DND-41 (cell line): Measurements from ENCODE around the gene DDRGK1.
A peak's percentile ranks its signal among the peaks of the same experiment; 100 is the strongest.

ENCODE experiments used
- ATAC-seq: fragments of 200-7000 bp; cut with Tn5 transposase; 3 replicates; pipeline ENCODE4 v1.9.1; 2021; ENCODE audit warnings: low read depth; ENCODE audit not compliant: insufficient read depth
- DNase-seq: peaks from one replicate; pipeline ENCODE4 v3.0.0-alpha.2; 2020
- H2AFZ ChIP-seq: 2 replicates; pipeline ENCODE4 v1.6.0; 2012; ENCODE audit warnings: low read depth, low read length
- H3K27ac ChIP-seq: 2 replicates; pipeline ENCODE4 v1.5.1; 2012; ENCODE audit warnings: low read length, inconsistent platforms
- H3K27me3 ChIP-seq: fragments of 200-600 bp; sonication (generic); 2 replicates; pipeline ENCODE4 v1.6.0; 2012; ENCODE audit warnings: low read length, mild to moderate bottlenecking, inconsistent platforms; ENCODE audit not compliant: insufficient read depth, poor library complexity
- H3K36me3 ChIP-seq: 2 replicates; pipeline ENCODE4 v1.5.1; 2012; ENCODE audit warnings: low read length, inconsistent platforms; ENCODE audit not compliant: insufficient read depth
- H3K4me1 ChIP-seq: 2 replicates; pipeline ENCODE4 v1.5.1; 2012; ENCODE audit warnings: mild to moderate bottlenecking, low read length; ENCODE audit not compliant: insufficient read depth
- H3K4me2 ChIP-seq: 2 replicates; pipeline ENCODE4 v1.6.0; 2012; ENCODE audit warnings: mild to moderate bottlenecking, moderate library complexity, low read length, inconsistent platforms; ENCODE audit not compliant: insufficient read depth
- H3K4me3 ChIP-seq, 2 experiments: fragments of 200-600 bp in 1 of 2; shearing (Covaris generic) in 1 of 2; 2 replicates each; pipeline ENCODE4 v1.5.1; 2012 to 2016; ENCODE audit warnings: inconsistent platforms in 2 of 2, low read length in 2 of 2, mild to moderate bottlenecking in 2 of 2, low read depth in 1 of 2, moderate library complexity in 1 of 2
- H3K79me2 ChIP-seq: 2 replicates; pipeline ENCODE4 v1.6.0; 2012; ENCODE audit warnings: low read length, inconsistent platforms; ENCODE audit not compliant: insufficient read depth
- H3K9ac ChIP-seq: 2 replicates; pipeline ENCODE4 v1.6.0; 2012; ENCODE audit warnings: low read depth, mild to moderate bottlenecking, inconsistent platforms, low read length, moderate library complexity
- H3K9me3 ChIP-seq: 2 replicates; pipeline ENCODE4 v1.5.1; 2012; ENCODE audit warnings: low read length, moderate library complexity, mild to moderate bottlenecking, inconsistent platforms; ENCODE audit not compliant: insufficient read depth, severe bottlenecking
- H4K20me1 ChIP-seq: 2 replicates; pipeline ENCODE4 v1.6.0; 2012; ENCODE audit warnings: low read length; ENCODE audit not compliant: insufficient read depth
- CTCF ChIP-seq: IDR thresholded peaks from 2 replicates; pipeline ENCODE4 v1.5.1; 2012; ENCODE audit warnings: borderline replicate concordance, low read length, moderate library complexity, mild to moderate bottlenecking; ENCODE audit not compliant: poor library complexity, severe bottlenecking; ENCODE audit errors: extremely low read depth
- EZH2 ChIP-seq: IDR thresholded peaks from 3 replicates; pipeline ENCODE4 v1.6.1; 2012; ENCODE audit warnings: borderline replicate concordance, low read depth, mild to moderate bottlenecking, moderate library complexity, low read length, inconsistent platforms; ENCODE audit not compliant: severe bottlenecking

Gene DDRGK1

GRCh38 chr20:3181270-3181669 lies 23.2 kb downstream of the DDRGK1 start:
- DNase-seq (no peak), ATAC-seq (no peak)
- Histone ChIP-seq H3K79me2 (no peaks in the 10 kb centered on the region), H2AFZ (no peak overlapping the region), H4K20me1 (no peaks in the 10 kb centered on the region), H3K9me3 (no peaks in the 10 kb centered on the region), H3K4me1 (no peaks in the 10 kb centered on the region), H3K36me3 (no peaks in the 10 kb centered on the region), H3K4me3 (no peak overlapping the region), H3K27me3 (no peaks in the 10 kb centered on the region), H3K4me2 (no peak overlapping the region), H3K27ac (no peak overlapping the region), H3K9ac (no peak overlapping the region)
- TF ChIP-seq EZH2 (no peak), CTCF (no peak)

- Histone ChIP-seq H3K4me2 (no peak overlapping the region), H3K27me3 (no peaks in the 10 kb centered on the region), H3K9me3 (no peaks in the 10 kb centered on the region), H2AFZ (no peak overlapping the region), H4K20me1 (no peaks in the 10 kb centered on the region), H3K9ac (no peak overlapping the region), H3K4me3 (no peak overlapping the region), H3K79me2 (no peaks in the 10 kb centered on the region), H3K36me3 (no peaks in the 10 kb centered on the region), H3K27ac (no peak overlapping the region), H3K4me1 (no peaks in the 10 kb centered on the region)
- DNase-seq: no peak
- TF ChIP-seq EZH2 (no peak), CTCF (no peak)
- no peak for ATAC-seq
Observed at GRCh38 chr20:3180319-3180718, 24.2 kb downstream of the DDRGK1 start.

- no peak overlapping the region for H2AFZ ChIP-seq
- no peak for TF ChIP-seq CTCF
- TF ChIP-seq EZH2: no peak
- DNase-seq: no peak
Observed at GRCh38 chr20:3177746-3178485, 26.6 kb downstream of the DDRGK1 start.

GRCh38 chr20:3175270-3175669 lies 29.2 kb downstream of the DDRGK1 start:
- H2AFZ ChIP-seq: no peak overlapping the region
- no peak overlapping the region for H3K4me3 ChIP-seq
- no peaks in the 10 kb centered on the region for H3K9me3 ChIP-seq
- no peak overlapping the region for H3K27ac ChIP-seq
- no peaks in the 10 kb centered on the region for H3K36me3 ChIP-seq
- peaks cover 13% of the 10 kb centered on the region for H3K27me3 ChIP-seq
- H3K4me2 ChIP-seq: 0 out of 2 replicates have a peak overlapping the region, but pooled peaks have one; percentile 3
- H4K20me1 ChIP-seq: peaks cover 8% of the 10 kb centered on the region
- H3K4me1 ChIP-seq: peaks cover 18% of the 10 kb centered on the region
- H3K79me2 ChIP-seq: no peaks in the 10 kb centered on the region
- TF ChIP-seq EZH2 (no peak), CTCF (no peak)
- DNase-seq (no peak), ATAC-seq (no peak)
- no peak overlapping the region for H3K9ac ChIP-seq

More at GRCh38 chr20:3177746-3178485, 26.6 kb downstream of the DDRGK1 start:
- Histone ChIP-seq H3K27ac (no peak overlapping the region), H3K4me3 (no peak overlapping the region), H3K9me3 (no peaks in the 10 kb centered on the region), H3K27me3 (peaks cover 7% of the 10 kb centered on the region), H3K4me1 (peaks cover 13% of the 10 kb centered on the region), H3K36me3 (no peaks in the 10 kb centered on the region), H3K4me2 (no peak overlapping the region), H3K79me2 (no peaks in the 10 kb centered on the region), H3K9ac (no peak overlapping the region), H4K20me1 (no peaks in the 10 kb centered on the region)
- no peak for ATAC-seq
